EH (cell line): ENCODE measurements around the gene TREX2.
"Not testable (repeated sequence)": the region's sequence is repeated elsewhere in the genome, so short reads cannot be mapped to it uniquely, and the experiment has no call there.

Experiments used
- DNase-seq: peaks from one replicate; pipeline ENCODE4 v3.0.0-alpha.2; 2015; ENCODE audit warnings: low read depth

Gene TREX2

DNA sequence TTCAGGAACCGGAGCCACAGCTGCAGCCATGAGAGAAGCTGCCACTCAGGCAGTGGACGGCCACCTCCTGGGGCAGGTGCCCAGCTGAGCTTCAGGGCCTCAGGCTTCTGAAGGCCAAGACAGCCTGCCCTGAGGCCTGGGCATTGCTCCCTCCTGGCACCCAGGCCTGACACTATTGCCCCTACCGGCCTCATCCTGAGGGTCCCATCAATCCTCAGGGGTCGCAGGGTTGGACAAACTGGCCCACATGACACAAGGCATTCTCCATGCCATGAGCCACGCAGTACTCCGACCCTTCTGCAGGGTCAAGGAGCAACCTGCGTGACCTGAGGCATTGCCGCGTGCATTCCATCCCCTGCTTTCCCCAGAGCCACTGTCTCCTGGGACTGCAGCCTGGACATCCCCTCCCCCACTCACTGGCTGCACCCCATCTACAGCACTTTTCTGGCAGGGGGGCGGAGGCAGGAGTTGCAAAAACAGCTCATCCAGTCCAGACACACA is 37.6 kb downstream of the TREX2 start:
- no peak for DNase-seq

GRCh38 chrX:153407736-153408135 is 38.1 kb downstream of the TREX2 start:
- DNase-seq: no peak

DNA sequence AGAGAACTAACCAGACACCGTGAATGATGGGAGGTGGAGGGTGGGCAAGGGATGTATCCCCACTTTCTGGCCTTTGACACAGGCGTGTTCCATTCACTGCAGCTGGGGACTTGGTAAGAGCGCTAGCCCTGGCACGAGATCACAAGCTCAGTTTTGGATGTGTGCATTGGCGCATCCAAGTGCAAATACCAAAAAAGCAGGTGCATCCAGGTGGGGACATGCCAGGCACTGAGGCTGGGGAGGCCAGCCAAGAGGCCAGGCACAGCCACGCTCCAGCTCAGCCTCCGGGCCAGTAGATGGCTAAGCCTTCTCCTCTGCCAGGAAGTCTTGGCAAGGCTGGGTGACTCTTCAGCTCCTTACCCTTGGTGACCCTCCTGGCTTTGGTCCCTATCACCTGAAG is 39.0 kb downstream of the TREX2 start:
- no peak for DNase-seq

- DNase-seq: no peak
Measured at GRCh38 chrX:153406011-153406410, 39.8 kb downstream of the TREX2 start.

- DNase-seq: no peak
Measured at GRCh38 chrX:153405426-153405825, 40.4 kb downstream of the TREX2 start.

- not testable (repeated sequence) for DNase-seq
Measured at GRCh38 chrX:153404333-153404732, 41.5 kb downstream of the TREX2 start.

DNA sequence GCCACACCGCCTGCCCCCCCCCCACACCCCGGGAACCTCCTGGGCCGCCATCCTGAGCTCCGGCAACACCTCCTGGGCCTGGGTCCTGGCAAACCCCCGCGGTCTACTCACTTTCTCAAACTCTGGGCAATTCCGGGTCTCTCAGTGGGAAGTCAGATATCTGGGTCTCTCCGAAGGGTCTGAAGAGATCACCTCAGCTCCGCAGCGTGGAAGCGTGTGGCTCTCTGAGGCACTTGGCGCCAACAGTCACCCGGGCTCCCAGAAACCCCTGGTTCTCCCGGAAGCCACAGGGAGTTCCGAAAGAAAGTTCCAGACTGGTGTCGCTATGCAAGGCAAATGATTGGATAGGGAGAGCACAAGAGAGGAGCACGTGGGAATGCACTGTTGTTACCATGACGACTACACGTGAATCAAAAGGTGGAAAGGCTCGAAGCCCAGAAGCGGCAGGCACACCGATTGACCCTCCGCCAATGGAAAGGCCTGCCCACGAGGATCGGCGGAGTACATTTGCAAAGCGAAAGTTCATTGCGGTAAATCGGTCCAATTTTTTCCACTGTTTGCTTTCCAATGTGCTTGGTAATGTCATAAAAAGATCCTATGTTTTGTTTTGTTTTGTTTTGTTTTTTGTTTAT is 44.6 kb downstream of the TREX2 start, which contains the start of gene PNMA6E:
TSS of gene PNMA6E (minus strand) at position 218 of the 632 bp plus-strand sequence. CDS start 2,501 bp downstream, outside the sequence.
- no peak for DNase-seq

GRCh38 chrX:153400146-153401132 is 45.4 kb downstream of the TREX2 start:
- peak; percentile 25 for DNase-seq

DNA sequence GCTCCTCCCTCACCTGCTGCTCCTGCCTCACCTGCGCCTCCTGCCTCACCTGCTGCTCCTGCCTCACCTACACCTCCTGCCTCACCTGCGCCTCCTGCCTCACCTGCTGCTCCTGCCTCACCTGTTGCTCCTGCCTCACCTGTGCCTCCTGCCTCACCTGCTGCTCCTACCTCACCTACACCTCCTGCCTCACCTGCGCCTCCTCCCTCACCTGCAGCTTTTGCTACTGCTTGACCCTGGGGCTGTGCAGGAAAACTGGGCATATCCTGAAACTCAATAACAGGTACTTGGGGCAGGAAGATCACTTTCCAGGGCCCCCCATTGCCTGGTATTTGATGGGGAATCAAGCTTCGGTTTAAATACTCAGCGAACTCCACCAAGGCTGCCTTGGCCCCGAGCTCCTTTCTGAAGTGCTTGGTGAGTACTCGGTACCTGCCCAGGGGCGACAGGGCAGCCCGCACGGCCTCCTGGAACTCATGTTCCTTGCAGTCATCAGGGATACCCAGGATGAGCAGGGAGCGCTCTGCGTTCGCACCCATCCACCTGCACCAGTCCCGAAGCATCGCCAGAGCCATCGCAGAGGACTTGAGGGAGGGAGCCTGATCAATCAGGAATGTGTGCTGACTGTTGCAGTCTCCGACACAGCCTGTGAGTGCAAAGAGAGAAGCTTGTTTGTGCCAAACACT is 47.4 kb downstream of the TREX2 start:
- DNase-seq: no peak

DNA sequence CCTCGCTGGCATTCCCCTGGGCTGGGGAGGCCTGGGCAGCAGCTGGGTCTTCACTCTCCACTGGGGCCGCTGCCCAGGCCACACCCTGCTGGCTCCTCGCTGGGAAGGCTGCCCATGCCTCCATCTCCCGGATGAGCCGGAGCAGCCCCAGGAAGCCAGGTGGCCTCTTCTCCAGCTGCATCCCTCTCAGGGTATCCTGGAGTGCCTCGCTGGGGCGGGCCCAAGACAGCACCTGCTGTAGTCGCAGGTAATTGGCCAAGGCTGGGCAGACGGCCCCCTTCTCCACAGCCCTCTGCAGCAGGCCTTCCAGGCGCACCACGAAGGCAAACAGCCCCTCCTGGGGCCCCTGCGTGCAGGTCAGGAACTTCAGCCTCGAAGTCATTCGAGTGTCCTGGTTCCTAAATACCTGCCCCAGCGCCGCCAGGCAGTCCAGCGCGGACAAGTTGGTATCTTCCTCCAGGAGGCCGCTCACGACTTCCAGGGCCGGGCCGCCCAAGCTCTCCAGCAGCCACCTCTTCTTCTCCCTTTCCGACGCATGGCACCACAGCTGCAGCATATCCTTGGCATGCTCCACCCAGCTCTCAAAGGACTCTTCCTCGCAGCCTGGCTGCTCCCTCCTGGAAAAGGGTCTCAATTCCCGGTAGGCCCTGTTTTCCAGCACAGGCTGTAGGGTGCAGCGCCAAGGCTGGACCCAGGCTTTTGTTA is 48.4 kb downstream of the TREX2 start:
- DNase-seq: no peak

DNA sequence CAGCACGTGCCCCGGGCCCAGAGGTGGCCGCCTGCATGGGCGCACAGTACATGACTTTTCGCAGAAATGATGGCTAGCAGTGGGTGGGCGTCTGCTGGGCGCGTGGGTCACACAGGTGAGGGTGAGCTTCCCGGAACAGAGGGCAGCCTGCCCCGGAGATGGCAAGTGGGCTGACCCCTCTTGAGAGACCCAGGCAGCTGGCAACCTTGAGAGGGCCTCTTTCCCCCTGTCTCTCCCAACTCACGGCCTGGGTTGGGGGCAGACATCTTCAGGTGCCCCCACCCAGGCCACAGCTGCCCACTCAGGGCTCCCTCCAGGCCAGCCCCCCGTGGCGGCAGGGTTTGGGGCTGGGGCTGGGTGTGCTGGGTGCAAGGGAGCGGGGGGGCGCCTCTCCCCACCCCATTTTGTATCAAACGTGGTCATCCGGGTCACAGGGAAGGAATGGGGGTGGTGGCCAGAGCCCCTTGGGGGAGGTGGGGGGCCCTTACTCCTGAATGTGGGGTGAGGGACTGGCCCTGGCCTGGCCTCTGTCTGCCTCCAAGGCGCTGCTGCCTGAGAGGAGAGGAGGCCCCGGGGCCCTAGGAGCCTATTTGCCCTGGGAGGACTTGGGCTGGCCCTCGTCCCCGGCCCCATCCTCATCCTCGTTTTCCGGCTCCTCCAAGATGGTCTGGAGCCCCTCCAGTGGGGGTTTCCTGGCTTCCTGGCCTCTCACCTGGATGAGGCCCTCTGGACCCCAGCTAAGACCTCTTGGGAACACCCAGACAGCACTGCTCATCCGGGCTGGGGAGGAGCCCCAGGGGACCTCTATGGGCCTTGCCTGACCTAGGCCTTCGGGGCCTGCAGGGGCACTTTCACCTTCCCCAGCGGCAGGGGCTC is 49.3 kb downstream of the TREX2 start:
- DNase-seq: no peak

GRCh38 chrX:153395613-153396319 is 50.1 kb downstream of the TREX2 start:
- no peak for DNase-seq

- no peak for DNase-seq
Measured at GRCh38 chrX:153394612-153395011, 51.2 kb downstream of the TREX2 start.
